ENCODE results near the gene RPS15.

The RPS15 gene

DNA sequence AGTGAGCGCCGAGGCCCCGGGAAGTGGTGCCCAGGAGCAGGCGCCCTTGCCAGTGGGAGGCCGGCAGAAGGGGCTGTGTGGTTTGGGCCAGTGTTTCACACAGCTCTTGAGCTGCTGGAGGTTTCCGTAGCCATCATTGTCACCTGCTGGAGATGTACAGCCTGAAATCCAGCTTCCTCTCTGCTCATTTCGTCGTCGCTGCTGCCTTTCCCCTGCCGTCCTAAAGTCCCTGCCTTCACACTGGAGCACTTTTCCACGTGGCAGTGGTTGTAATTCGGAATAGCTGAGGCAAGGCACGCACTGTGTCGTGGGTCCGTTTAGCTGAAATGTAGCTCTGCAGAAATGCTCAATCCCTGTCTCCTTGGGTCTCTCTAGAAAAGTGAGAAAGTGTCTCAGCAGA is 17.6 kb upstream of the RPS15 start:
- no peak for DNase-seq

DNA sequence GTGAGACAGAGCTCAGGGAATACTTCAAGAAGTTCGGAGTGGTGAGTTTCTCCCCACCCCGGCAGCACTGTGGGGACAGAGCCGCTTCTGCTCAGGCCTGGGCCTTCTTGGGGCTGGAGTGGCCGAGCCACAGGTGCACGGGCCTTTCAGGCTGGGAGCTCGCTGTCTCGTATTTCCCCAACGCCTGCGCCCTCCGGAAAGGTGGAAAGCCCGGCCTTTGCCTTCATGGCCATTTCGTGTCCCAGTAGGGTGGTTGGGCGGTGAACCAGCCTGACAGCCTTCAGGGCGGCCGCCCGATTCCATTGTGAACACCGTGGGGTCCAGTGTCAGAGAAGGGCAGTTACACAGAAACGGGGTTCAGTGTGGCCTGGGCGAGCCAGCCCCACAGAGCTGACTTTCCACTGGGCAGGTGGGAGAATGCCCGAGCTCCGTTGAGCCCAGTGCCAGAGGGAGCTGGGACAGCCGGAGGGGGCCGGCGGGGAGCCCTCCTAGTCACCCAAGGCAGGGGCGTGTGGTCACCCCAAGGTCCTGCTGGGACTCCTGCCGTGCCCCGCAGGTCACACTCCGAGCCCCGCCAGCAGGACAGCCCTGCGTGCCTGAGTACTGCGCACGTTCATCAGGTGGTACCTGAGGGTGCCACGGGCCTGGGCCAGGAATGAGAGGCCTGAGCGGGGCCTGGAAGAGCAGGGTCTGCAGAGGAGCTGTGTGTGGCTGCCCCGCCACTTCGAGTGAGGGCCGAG is 16.8 kb upstream of the RPS15 start:
- DNase-seq = no peak

DNA sequence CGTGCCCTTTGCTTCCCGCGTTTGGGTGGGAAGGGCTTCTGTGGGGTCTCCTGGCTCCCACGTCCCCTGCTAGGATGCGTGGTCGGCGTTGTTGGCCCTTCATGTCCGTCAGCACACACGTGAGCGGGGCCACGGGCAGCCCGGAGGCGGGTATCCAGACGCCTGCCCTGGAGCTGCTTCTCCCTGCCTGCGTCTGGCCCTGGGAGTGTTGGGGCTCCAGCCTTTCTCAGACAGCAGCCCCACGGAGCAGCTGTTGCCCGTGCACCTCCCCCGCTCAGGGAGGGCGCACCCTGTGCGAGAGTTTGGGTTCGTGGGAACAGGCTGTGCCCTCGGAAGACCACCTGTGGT is 16.3 kb upstream of the RPS15 start:
- DNase-seq = no peak

DNA sequence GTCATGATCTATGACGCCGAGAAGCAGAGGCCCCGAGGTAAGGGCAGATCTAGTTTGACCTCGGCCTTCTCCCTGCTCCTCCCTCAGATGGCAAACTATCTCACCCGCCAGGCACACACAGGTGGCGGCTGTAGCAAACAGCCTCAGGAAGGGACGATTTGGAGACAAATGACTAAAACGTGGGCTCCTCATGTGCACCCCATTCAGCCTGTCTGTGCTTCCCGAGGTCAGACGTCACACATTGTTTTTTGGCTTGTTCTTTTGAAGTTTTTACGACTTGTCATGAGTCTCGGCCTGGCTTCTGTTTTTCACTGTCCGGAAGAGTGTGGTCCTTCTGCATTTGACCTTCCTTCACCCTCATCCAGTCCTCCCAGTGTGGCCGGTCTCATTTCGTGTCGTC is 15.8 kb upstream of the RPS15 start:
- no peak for DNase-seq

DNA sequence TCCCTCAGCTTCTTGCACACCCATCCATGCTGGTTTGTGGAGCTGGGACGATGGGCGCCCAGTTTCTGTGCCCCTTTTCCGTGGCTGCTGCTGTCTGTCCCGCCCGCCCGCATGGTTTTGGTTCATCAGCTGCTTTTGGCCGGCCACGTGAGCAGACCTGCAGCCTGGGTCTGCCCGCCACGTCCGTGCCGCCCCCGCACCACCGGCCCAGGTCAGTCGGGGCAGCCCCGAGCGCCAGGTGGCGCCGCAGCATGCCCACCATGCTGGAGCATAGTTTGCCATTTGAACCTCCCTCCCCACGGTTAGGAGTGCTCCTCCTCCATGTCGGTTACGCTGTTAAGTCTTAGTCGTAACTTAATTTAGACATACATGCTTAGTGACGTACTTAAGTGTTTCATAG is 15.3 kb upstream of the RPS15 start:
- no peak for DNase-seq

DNA sequence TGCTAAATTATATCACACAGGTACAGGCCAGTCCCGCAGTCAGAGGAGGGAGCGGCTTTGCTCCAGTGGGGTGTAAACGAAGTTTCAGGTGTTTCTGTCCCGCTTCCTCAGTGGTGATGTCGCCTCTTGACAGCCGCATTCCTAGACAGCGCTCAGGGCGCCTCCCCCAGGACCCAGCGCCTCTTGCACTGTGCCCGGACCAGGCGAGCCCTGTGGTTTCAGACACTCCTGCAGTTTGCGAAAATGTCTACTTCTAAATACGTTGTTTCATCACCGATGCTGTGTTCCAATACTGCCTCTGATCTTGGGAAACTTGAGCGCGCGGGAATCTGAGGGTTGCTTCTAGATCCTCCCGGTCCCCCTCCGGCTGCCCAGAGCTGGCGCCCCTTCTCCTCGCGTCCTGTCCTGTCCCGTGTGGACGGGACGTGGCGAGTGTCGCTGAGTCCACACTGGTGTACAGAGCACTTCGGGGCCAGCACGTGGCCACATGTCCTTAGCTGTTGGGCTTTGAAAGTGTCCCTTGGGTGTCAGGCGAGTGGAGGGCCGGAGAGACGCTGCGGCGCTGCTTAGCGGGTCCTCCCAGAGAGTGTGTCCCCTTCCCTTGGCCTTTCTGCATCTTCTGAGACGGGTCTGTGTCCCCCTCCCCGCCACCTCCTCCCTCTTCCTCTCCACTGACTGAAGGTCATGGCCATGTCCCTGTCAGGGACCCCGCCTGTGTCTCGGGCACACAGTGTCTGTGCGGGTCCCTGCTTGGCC is 14.6 kb upstream of the RPS15 start:
- DNase-seq = no peak

DNA sequence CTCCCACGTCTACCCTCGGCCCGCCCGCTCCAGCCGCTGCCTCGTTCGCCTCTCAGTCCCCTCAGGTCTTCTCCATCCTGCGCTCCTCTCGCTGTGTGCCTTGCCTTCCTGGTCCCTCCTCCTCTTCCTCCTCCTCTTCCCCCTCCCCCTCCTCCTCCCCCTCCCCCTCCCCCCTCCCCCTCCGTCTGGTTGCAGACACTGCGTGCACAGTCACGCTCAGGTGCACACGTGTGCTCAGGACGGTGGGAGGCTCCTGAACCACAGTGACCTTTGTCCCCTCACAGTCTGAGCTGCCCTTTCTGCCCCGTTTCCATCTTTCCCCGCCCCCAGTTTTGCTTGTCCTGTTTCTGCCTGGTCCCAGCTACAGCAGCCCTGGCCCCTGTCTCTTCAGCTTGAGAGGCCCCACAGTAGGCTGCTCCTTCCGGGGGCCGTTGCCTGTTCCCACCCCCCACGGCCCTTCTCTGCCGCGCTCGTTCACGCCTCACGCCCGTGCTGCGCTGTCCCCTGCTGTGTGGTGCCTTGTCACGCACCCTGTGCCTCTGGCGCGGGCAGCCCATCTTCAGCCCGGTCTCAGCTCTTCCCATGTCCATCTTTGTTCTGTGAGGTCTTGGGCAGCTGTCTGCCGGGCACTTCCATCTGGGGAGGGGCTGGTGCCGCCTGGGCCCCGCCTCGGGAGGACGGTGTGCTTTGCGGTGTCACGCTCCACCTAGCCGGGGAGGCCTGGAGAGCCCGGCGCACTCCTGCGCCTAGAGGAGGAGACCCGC is 13.8 kb upstream of the RPS15 start:
- DNase-seq = no peak

DNA sequence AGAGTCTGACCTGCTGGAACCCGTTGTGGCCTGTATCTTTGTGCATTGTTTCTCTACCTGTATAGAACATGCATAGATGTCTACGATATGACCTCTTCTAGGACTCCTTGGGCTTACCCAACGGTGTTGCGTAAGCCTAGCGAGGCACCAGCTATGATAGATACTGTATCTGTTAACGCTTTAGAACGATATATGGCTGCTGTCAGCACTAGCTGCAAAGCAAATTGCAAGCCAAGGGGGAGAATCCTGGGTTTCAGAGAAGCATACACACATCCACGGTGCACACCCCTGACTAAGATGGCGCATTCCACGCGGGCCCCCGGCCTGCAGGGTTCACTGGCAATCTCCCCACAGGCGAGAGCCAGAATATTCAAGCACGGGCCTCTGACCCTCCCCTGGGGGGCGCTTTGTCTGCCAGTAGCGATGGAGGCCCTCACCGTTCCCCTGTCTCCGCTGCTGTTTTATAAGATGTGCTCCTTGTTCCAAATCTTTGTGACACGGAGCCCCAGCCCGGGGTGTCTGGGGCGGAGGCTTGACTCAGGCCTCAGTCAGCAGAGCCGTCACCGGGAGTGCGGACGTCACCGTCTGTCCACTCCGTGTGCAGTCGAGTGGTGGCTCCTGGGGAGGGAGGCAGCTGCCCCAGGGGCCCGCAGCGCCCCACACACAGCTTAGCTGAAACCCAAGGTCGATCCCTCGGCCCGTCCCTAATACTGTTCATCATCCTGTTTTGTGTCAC is 12.9 kb upstream of the RPS15 start:
- DNase-seq = no peak

DNA sequence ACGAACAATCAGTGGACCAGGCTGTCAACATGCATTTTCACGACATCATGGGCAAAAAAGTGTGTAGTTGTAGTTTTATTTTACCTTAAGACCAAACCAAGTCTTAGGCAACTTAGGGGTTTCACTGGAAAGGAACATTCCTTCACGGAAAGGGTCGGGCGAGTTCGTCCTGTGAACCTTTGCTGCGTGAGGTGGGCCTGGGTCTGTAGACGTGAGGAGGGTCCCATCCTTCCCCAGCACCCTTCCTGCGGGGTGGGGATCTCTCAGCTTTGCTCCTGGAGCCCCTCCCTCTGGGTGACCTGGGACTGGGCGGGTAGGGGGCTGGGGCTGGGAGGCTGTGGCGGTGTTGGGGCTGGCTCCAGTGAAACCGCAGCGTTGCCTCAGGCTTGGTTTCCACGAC is 12.3 kb upstream of the RPS15 start:
- no peak for DNase-seq

DNA sequence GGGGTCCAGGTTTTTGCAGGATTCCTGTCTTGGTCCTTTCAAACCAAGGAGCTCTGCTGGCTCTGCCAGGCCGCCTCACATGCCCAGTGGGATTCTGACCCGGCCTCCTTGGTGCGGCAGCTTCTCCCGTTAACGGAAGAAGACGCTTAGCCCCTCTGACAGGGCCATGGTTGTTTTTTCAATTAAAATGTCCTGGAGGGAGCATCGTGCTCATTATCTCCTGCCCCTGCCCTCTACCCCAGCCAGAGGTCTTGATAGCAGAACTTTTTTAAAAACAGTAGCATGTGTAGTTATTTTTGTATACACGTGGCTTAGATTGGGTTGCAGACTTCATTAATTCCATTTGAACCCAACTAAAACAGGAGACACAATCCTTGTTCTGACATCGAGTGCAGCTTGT is 11.5 kb upstream of the RPS15 start:
- no peak for DNase-seq

DNA sequence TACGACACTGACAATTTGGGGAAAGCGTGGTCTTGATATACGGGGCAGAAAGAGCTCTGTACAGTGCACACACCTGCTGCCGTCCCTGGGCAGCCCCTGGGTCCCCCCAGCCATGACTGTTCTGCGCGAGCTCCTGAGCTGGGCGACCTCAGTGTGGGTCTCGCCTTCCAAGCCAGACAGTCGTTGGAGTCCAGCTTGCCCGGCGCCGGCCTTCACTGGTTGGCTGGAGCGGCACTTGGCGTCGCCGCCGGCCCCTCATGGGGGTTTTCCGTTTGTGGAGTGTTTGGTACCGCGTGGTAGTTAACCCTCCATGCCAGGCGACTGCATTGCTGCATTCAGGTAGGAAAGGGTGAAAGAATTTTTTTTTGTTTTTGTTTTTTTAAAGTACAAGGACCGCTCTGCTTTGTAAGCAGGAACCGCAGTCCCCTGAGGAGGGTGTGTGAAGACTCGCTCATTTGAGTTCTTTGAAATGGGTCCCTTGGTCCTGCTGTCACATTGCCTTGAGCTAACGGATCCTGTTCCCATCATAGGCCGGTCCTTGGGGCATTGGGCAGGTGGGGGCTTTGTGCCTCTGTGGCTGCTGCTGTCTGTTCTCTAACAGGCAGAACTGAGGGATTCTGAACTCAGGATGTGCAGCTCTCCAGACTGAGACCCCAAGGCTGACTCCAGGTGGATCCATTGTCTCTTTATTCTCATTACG is 10.8 kb upstream of the RPS15 start:
- no peak for DNase-seq

DNA sequence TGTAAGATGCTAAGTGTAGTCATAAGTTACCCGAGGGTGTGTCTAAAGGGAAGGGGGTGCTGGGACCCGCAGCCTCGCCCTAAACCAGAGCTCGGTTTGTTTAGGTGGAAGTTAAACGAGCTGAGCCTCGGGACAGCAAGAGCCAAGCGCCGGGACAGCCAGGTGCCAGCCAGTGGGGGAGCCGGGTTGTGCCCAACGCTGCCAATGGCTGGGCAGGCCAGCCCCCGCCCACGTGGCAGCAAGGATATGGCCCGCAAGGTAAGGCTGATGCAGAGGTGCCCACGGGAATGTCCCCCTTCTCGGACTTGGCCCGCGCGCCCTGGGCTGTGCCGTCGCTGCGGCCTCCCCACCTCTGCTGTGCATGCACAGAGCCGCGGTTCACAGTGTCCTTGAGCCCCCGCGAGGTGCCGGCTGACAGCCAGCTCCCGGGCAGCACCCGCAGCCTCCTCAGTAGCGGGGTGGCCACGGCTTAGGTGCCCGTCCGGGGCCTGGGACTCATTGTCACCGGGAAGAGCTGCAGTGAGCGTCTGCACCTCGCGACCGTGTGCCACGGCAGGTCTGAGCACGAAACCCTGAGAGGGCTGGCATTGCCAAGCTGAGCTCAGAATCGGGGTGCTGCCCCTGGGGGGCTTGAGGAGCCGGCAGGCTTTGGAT is 9.3 kb upstream of the RPS15 start:
- DNase-seq = no peak

DNA sequence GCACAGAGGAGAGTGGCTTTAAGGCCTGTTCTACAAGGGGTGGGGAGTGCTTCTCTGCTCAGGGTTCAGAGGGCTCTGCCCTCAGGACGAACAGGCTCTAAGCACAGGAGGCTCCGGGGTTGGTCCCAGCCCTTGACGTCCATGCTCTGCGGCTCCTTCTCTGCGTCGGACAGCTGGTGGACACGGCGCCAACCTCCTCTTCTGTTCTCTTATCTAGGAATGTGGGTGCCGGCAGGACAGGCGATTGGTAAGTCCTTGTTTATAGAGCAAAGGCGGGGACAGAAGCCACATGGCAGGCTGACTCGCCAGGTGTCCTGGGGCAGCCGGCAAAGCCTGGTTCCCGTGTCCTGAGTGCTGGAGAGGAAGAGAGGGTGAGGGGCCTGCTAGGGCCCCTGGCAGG is 8.4 kb upstream of the RPS15 start:
- DNase-seq = no peak

DNA sequence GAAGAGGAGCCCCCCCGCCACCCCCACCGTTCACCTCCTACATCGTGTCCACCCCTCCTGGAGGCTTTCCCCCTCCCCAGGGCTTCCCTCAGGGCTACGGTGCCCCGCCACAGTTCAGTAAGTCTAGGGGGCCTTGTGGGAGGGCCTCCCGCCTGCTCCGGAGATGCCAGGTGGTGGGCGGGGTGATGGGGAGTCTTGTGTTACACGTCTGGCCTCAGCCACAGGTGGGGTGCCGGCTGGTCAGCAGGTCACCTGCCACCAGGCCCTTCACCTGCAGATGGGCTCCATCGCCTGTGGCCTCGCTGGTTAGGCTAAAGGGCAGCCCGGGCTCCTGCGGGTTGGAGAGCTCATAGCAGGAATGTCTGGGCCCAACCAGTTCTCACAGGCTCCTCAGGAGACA is 8.0 kb upstream of the RPS15 start:
- DNase-seq = no peak

DNA sequence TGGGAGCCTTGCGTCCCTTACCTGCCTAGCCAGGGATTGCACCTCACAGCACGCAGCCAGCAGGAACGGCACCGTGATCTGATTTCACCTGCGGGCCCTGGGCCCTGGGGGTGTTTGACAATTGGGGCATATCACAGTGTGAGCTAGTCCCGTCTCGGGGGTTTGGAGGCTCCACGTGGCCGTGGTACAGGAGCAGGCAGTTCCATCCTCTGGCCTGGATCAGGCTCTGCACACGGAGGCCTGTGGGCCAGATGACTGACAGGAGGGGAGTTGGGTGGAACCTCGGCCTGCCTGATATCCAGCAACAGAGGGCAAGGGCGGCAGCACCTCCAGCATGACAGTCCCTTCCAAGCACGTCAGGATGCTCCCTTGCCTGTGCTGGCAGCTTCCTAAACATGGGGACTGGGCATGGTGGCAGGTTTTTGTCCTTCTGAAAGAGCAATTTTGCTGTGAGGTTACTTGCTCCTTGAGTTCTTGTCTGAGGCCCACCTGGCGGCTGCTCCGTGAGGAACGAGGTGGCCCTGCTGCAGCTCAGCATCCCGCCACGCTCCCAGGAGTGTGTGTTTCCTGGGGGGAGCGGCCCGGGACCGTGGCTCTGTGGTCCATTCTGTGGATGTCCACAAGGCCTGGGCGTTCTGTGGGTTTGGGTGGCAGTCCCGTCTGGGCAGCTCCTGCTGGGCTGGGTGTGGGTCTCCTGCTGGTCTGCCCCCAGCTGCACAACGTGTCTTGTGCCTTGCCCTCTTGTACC is 6.3 kb upstream of the RPS15 start:
- DNase-seq = no peak

DNA sequence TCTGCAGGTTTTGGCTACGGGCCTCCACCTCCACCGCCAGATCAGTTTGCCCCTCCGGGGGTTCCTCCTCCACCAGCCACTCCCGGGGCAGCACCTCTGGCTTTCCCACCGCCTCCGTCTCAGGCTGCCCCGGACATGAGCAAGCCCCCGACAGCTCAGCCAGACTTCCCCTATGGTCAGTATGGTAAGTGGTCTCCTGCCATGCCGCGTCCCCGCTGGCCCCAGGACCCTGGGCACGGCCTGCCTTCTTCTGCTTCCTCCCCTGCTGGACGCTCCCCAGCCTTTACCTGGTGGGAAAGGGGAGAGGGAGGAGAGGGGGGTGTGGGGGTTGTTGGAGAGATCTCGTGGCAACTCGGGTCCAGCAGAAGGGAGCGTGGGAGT is 5.7 kb upstream of the RPS15 start:
- DNase-seq = no peak

DNA sequence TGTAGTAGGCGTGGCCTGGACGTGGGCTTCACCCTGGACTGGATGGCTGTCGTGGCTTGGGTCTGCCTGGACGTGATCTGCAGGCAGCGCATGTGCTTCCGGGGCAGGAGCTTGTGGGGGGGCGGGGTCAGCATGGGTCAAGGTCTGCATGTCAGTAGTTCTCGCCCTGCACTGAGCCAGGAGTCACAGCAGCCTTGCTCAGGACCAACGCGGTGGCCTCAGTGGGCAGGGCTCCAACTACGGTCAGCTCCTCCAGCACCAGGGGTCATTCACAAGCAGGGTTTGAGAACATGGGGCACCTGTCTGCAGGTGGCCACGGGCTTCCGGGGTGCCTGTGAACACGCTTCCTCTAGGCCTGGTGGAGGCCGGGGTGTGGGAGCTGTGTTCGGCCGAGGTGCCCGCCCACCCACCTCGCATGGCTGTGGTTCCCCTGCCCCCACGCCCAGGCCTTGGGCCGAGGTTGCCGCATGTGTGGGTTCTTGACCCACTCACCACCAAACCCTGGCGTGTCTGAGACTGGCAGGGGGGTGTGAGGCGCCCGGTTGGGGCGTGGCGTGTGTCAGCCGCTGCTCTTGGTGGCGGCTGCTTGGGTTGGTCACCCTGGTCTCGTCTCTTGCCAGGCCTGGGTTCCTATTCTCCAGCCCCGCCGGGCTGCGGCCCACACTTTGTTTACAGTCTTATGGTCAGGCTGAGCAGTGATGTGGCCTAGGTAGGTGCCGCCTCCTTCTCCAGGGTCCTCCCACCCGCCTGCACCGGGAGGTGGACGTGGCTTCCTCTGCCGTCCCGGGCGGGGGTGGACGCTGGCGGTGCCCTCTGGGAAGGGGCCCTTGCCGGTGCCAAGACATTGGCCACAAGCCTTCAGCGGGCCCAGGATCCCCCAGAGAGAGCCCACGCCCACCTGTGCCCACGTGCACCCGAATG is 4.8 kb upstream of the RPS15 start:
- DNase-seq = no peak

DNA sequence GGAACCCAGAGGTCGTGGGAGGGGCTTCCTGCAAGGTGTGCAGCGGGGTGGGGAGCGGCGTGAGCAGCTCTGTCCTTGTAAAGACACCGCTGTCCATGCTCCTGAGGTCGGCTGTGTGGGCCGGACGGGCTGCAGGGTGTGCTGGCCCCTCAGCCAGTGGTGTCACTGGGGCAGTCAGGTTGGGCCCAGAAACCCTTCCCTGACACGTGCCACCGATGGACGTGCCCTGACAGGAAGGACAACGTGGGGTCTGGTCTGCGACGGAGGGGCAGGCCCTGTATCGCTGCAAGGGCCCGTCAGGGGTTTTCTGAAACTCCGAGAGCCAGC is 4.2 kb upstream of the RPS15 start:
- DNase-seq = no peak

DNA sequence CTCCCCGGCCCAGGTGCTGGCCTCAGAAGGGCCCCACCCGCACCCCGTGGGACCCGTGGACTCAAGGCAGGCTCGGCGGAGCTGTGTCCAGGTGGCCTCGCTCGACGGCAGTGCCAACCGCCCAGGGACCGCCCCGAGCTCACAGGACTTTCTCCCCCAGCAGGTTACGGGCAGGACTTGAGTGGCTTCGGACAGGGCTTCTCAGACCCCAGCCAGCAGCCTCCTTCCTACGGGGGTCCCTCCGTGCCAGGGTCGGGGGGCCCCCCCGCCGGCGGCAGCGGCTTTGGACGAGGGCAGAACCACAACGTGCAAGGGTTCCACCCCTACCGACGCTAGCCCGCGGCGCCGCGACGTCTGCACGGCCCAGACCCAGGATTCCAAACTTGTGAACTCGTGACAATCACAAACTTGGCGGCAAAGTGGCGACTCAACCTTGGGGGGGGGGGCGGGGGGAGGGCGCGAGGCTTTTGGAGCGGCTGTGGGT is 3.6 kb upstream of the RPS15 start:
- DNase-seq = no peak

DNA sequence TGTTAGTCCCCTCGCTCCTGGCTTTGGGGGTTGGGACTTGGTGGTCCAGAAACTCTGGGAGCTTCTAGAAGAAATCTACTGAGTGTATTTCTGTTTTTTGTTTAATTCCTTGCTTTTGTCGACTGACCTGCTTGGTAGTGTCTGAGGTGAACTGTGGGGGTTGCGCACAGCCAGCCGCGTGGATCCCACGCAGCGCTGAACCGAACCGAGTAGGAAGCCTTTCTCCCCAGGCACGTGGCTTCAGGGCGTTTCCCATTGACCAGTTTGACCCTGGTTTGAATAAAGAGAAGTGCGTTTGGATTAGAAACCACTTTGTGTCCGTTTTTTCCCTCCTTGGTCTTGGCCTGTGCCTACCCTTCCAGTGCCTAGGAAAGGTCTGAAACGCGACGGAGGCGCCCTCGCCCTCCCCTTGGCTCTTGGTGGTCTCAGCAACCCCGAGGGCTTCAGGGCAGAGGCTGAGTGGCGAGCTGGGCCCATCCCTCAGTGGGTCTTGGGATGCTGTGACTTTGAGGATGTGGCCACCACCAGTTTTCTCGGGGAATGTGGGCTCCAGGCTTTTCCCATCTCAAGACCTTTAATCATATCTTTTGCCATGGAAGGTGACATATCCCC is 2.7 kb upstream of the RPS15 start:
- DNase-seq = no peak

Data from NCI-H1092 (cell line).